HG03280 (cell line): ENCODE measurements around the gene ELL.
A peak's percentile ranks its signal among the peaks of the same experiment; 100 is the strongest.

ENCODE experiments used
- ATAC-seq: cut with Tn5 transposase; IDR thresholded peaks from one replicate; pipeline ENCODE4 v1.9.1; 2021; ENCODE audit warnings: mild to moderate bottlenecking, moderate library complexity; ENCODE audit not compliant: unreplicated experiment

Gene ELL

GRCh38 chr19:18435842-18436670 is 85.8 kb downstream of the ELL start:
- no peak for ATAC-seq

- ATAC-seq: no peak
These were observed 86.6 kb downstream of the ELL start for GRCh38 chr19:18435178-18435841.

- ATAC-seq: no peak
These were observed 87.3 kb downstream of the ELL start for GRCh38 chr19:18434411-18435175.

- ATAC-seq: no peak
These were observed 88.0 kb downstream of the ELL start for GRCh38 chr19:18433735-18434398.

GRCh38 chr19:18433015-18433691 is 88.7 kb downstream of the ELL start:
- ATAC-seq: no peak

- no peak for ATAC-seq
These were observed 89.4 kb downstream of the ELL start for GRCh38 chr19:18432275-18433014.

GRCh38 chr19:18431351-18432197 is 90.3 kb downstream of the ELL start:
- no peak for ATAC-seq

GRCh38 chr19:18430417-18431144 is 91.3 kb downstream of the ELL start:
- no peak for ATAC-seq

- no peak for ATAC-seq
These were observed 92.0 kb downstream of the ELL start for GRCh38 chr19:18429717-18430416.

- ATAC-seq: peak; percentile 55
These were observed 92.8 kb downstream of the ELL start for GRCh38 chr19:18428787-18429674.

GRCh38 chr19:18428173-18428786 is 93.6 kb downstream of the ELL start:
- ATAC-seq: no peak

- ATAC-seq: no peak
These were observed 94.1 kb downstream of the ELL start for GRCh38 chr19:18427743-18428113.

GRCh38 chr19:18427080-18427742 is 94.7 kb downstream of the ELL start:
- no peak for ATAC-seq

GRCh38 chr19:18426416-18426767 is 95.5 kb downstream of the ELL start:
- ATAC-seq: no peak

GRCh38 chr19:18425515-18426415 is 96.1 kb downstream of the ELL start:
- ATAC-seq: no peak
